Measurements from ENCODE around the gene MICALL1. TPM values are rescaled to one million over a fixed set of nuclear protein-coding genes. Genes with fewer than 3 reads are reported as not detected.

Gene MICALL1
- total and polyA plus RNA-seq, 2 of the 4 experiments (the other 2 are of a cell fraction): 12.4 to 22.3 TPM

GRCh38 chr22:37923927-37924326 is 17.8 kb downstream of the MICALL1 start:
- Histone ChIP-seq H3K9me1 (ENCODE audit: insufficient read depth, low read length) (no peaks in the 10 kb centered on the region), H3K56ac (ENCODE audit: extremely low read depth, insufficient read depth, low read length) (no peak overlapping the region), H3K9me3 (ENCODE audit: control insufficient read depth, insufficient read depth, low read length) (no peaks in the 10 kb centered on the region), H3K9ac (ENCODE audit: low read depth, low read length) (no peak overlapping the region), H2AFZ (replicated peaks; ENCODE audit: low read length, poor library complexity) (no peak overlapping the region), H3K27me3 (ENCODE audit: control insufficient read depth, insufficient read depth, low read length) (no peaks in the 10 kb centered on the region), H2BK15ac (ENCODE audit: low read depth, low read length) (no peak overlapping the region), H2BK120ac (ENCODE audit: low read depth, low read length) (no peak overlapping the region), H2AK9ac (replicated peaks; ENCODE audit: low read depth, low read length, poor library complexity) (no peak overlapping the region), H3K23ac (ENCODE audit: low read depth, low read length) (no peak overlapping the region), H2AK5ac (ENCODE audit: low read depth, low read length) (no peak overlapping the region), H2BK20ac (ENCODE audit: low read depth, low read length) (no peak overlapping the region), H4K91ac (ENCODE audit: insufficient read depth, low read depth, low read length) (no peak overlapping the region), H3K18ac (ENCODE audit: low read depth, low read length) (no peak overlapping the region), H4K8ac (ENCODE audit: low read depth in 2 of 2, low read length in 2 of 2) (no peak overlapping the region), H2BK5ac (ENCODE audit: low read depth, low read length, poor library complexity, severe bottlenecking) (no peak overlapping the region), H3K4me2 (ENCODE audit: low read depth, low read length) (no peak overlapping the region), H3K14ac (replicated peaks; ENCODE audit: low read depth, low read length) (no peak overlapping the region), H4K20me1 (ENCODE audit: insufficient read depth, low read length) (peaks cover 5% of the 10 kb centered on the region; the same call in 1 of the 2 replicates), H3K4ac (ENCODE audit: low read depth, low read length) (no peak overlapping the region), H4K5ac (ENCODE audit: low read depth, low read length) (no peak overlapping the region), H3K4me1 (ENCODE audit: control insufficient read depth, insufficient read depth, low read length) (no peaks in the 10 kb centered on the region), H3K36me3 (ENCODE audit: control insufficient read depth, insufficient read depth, low read length) (peaks cover 56% of the 10 kb centered on the region), H3K27ac (ENCODE audit: insufficient read depth, low read length) (no peak overlapping the region), H3K79me1 (ENCODE audit: low read depth in 1 of 2, low read length in 2 of 2) (peaks cover 0 to 14% of the 10 kb centered on the region in 2 experiments; a peak in 3 of 4 replicates), H3K4me3 (ENCODE audit: insufficient read depth, low read depth, low read length) (no peak overlapping the region)
- dilution Hi-C loops (cut with HindIII; ENCODE audit: low sequenced_read_pairs, unreplicated experiment): no loop called here
- ATAC-seq (ENCODE audit: low read depth): no peak
- in situ Hi-C loops (cut with MboI; ENCODE audit: low sequenced_read_pairs): no loop called here
- DNase-seq: no peak
- no peak for TF ChIP-seq RFX5 (IDR thresholded peaks at IDR 0.05; ENCODE audit: low read depth, low read length)
- no peak for TF ChIP-seq MAFK (IDR thresholded peaks at IDR 0.05; ENCODE audit: low read depth, low read length)
- TF ChIP-seq MXI1 (IDR thresholded peaks at IDR 0.05; ENCODE audit: borderline replicate concordance, low read depth, low read length): no peak
- no peak for TF ChIP-seq ELK1 (IDR thresholded peaks at IDR 0.05; ENCODE audit: borderline replicate concordance, low read depth, low read length)
- TF ChIP-seq RCOR1 (IDR thresholded peaks at IDR 0.05; ENCODE audit: insufficient replicate concordance, low read length): no peak
- no peak for TF ChIP-seq NFE2L2 (IDR thresholded peaks at IDR 0.05; ENCODE audit: low read depth, low read length)
- no peak for TF ChIP-seq MAZ (IDR thresholded peaks at IDR 0.05; ENCODE audit: borderline replicate concordance, low read depth, low read length)
- no peak for TF ChIP-seq FOS (IDR thresholded peaks at IDR 0.05; ENCODE audit: low read depth, low read length)
- TF ChIP-seq CEBPB (IDR thresholded peaks at IDR 0.05; ENCODE audit: low read depth, low read length): no peak
- TF ChIP-seq CHD1 (IDR thresholded peaks at IDR 0.05; ENCODE audit: low read depth, low read length): no peak
- TF ChIP-seq SMC3 (IDR thresholded peaks at IDR 0.05; ENCODE audit: low read depth, low read length): no peak
- no peak for TF ChIP-seq USF2 (IDR thresholded peaks at IDR 0.05; ENCODE audit: low read depth, low read length)
- intact Hi-C loops (cut with micrococcal nuclease): no loop called here
- BruUV-seq (replicated peaks): no TSS peak
- CTCF ChIA-PET: no interaction called here
- POLR2A ChIA-PET (ENCODE audit: unreplicated experiment): no interaction called here
- 82% methylated on average over 2 of the region's 4 CpGs; no CpG with 5 or more reads in 1 of the 2 experiments for WGBS, 2 experiments (ENCODE audit: extremely low coverage in 2 of 2, insufficient read length in 1 of 2)
